ENCODE data around the gene MST1.

The MST1 gene

DNA sequence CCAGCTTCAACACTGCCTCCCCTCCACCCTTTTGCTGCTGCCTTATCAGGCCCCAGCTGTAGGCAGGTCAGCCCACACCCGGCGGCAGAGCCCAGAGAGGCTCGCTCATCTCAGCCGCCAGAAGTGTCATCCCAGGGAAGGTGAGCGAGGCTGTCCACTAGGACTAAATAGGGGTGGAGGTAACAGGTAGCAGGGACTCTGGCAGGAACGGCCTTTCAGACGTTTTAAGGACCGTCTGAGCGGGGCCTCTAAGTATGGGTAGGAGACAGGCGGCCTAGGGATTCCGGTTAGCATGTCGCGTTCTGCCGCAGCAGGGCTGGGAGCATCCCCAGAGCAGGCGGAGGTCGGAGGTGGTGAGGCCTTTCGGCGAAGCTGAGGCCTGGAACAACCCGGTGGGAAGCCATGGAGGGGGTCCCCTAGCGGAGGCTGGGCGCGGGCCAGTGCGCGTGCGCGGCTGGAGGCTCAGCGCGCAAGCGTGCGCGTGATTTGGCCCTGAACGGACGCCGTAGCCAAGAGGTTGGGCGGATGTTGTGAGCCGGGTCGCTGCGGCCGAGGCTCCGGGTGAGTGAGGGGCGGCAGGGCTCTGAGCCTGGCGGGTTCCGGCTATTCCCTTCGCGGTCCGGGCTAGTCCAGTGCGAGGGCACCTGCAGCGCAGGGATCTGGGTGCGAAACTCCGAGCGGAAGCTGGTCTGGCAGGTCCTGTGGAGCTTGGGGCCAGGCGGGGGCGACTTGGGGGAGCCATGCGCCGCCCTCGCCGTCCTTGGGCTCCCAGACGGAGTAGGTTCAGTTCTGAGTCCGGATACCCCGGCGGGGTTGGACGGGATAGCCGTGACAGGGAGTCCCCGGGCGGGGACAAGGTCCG lies at the start of gene MST1, which contains the start of gene RNF123:
MST1 (minus strand) TSS at position 429 of the 862 bp plus-strand sequence. CDS start 783 bp downstream, outside the sequence.
RNF123 (plus strand) TSS at position 512 of the 862 bp plus-strand sequence. CDS start 1,609 bp downstream, outside the sequence.
- no peak for DNase-seq

DNA sequence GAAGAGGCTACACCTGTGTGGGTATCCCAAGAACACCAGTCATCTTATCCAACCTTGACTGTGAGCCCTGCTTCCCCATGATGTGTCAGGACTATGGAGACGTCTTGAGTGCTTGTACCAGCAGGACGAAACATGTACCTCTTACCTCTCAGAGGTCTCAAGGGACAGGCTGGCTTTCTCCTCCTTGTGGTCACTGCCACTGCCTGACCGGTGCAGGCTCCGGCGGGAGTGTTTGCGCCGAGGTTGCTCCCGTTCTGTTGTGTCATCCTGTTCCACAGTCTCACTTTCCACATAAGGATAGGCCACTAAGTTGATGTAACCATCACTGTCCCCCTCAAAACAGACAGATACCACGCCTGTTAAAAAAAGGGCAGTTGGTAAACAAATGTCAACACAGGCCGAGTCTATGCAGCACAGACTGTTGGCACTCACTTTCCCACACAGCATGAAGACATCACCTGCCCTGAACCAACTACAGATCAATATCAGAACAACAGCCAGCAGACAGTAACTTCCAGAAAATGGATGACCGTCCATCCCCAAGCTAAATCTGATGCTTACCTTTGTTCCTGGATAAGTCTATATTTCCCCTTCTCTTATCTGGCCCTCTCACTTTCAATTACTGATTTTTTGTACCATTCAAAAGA lies 48.9 kb upstream of the MST1 start:
- no peak for DNase-seq

DNA sequence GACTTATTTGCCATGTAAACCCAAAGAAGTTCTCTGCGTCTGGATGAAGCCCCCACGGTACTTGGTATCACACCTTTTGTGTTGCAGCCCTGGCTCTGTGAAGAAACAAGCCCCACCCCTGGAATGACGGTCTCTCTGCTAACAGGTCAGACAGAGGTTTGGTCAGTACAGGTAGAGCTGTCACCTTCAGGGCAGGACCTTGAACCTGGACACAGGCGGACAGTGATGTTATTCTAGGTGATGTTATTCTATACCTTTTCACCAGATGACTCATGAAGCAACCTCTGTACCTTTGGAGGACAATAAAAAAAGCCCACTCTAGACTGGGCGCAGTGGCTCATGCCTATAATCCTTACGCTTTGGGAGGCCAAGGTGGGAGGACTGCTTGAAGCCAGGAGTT lies 45.5 kb upstream of the MST1 start:
- no peak for DNase-seq

DNA sequence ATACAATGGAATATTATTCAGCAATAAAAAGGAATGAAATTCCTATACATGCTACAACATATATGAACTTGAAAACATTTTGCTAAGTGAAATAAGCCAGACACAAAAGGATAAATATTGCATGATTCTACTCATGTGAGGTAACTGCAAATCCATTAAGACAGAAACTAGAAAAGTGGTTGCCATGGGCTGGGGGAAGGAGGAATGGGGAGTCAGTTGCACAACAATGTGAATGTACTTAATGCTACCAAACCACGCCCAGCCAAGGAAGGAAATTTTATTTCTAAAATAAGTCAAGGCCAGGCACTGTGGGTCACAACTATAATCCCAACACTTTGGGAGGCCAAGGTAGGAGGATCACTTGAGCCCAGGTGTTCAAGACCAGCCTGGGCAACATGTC lies 44.3 kb upstream of the MST1 start:
- no peak for DNase-seq

DNA sequence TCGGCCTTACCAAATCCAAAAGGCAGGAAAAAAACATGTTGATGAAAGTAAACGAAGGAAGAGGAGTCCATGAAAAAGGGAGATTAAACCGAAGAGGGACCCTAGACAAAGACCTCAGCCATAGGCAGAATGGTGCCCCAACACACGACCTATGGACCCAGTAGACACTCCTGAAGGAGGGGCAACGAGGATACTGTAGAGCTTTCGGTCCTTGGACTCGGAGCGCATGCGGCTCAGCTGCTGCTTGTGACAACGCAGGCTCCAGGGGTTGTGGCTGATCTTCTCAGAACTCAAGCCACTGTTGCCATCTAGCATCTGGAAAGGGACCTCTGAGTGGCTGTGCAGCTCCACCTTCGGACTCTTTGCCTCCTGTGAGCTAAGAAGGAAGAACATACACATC lies 43.3 kb upstream of the MST1 start:
- no peak for DNase-seq

DNA sequence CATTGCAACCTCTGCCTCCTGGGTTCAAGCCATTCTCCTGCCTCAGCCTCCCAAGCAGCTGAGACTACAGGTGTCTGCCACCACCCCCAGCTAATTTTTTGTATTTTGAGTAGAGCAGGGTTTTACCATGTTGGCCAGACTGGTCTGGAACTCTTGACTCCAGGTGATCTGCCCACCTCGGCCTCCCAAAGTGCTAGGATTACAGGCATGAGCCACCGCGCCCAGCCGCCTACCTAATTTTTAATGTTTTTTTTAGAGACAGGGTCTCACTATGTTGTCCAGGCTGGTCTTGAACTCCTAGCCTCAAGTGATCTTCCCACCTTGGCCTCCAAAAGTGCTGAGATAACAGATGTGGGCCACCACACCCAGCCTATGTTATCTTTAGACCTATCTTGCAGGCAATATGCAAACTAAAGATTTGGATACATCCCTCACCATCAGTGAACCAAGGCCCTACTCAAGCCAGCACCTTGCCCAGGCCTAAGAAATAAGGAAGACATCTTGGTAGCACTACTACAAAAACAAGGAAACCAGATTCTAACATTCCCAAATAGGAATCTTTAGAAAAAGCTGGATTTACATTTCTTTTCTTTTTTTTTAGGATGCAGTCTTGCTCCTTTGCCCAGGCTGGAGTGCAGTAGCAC lies 40.8 kb upstream of the MST1 start:
- DNase-seq: no peak

DNA sequence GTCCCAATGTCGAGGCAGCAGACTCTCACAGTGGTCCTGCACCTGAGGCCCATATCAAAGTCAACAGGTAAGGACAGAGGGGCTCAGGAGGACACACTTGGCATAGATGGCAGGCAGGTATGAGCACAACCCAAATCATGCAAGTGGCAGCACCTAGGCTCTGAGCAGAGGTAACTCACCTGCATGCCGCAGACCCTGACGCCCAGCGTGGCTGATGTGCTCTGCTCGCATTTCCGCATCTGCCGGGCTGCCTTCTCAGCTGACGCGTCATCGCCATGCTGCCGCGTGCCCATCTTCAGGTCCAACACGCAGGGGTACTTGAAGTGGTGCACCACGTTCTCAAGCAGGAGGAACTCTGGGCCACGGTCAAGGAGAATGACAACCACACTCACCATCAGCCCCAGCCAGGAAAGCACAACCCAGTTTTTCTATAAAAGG lies 38.7 kb upstream of the MST1 start:
- DNase-seq: no peak

DNA sequence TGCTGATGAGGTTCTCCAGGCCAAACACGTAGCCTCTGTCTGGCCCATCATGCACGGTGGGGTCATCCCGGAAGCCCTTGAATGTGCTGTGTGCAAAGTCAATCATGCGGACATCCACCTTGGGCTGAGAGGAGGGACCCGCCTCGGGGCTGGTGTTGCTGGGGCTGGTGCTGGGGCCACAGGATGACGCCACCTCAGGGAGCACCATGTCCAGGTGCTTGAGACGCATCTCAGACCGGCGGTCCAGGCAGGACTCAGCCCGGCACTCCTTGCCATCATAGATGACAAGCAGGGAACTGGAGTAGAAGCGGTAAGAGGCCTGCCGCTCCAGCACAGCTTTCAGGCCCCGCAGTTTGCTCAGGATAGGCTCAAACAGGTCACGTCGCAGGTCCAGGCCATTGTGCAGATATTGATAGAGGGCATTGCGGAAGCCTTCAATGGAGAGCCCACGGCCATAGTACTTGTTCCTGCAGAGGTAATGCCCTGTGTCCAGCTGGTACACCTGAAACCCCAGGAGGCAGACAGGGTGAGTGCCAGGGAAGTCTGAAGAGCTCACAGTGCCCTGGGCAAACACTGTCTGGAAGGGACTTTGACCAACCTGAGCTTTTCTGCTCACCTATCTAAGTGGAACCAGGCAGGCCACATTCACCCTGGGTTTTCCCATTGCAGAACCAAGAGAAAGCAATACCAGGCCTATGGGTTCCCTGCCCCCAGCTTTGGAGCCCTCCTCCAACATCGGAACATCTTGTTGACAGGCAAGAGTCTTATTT lies 38.1 kb upstream of the MST1 start:
- DNase-seq: no peak

DNA sequence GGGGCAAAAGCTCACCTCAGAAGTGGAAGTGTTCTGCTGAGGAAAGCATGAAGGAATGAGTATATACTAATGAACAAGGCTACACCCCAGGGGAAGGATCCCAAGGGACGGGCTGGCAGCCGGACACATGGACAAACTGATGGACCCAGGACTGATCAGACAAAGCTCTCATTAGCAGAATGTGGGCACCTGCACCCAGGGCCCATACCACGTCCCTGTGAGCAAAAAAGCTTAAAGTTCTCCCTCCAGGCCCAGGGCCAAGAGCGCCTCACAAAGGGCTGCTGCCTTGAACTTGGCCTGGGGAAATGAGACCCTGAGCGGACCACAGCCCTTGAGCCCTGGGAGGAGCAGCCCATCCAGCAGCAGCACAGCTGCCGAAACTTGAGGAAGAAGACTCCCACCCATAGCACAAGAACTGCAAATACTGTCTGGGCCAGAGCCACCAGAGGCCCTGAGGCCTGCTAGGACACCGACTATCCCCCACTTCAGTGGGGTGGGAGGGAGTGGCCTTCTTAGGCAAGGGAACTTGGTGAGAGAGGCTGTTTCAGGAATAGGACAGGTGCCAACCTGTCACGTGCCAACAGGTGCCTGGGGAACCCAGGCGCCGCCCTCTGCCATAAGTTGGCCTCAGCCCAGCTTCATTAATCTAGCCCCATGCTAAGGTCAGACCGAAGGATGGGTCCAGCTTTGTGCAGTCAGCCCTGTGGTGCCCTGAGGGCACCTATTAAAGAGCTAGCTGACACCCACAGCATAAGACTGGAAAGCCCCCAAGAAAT lies 36.8 kb upstream of the MST1 start:
- DNase-seq: no peak

DNA sequence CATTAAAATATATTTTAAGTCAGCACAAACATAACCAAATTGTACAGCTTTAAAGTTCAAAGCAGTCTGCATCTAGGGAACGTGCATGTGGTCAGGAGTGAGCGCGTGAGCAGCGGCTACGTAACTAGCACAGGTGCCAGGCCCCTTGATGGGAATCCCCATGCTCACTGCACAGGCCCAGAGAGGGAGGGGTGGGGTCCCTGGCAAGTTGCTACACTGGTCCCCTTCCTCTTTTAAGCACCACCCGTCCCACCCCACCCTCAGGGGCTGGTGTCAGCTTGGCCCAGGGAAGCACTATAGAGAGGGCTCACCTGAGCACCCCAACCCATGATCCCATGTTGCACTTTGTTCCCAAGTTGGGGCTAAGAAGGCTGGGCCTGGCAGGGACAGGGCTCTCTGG lies 35.3 kb upstream of the MST1 start:
- no peak for DNase-seq

DNA sequence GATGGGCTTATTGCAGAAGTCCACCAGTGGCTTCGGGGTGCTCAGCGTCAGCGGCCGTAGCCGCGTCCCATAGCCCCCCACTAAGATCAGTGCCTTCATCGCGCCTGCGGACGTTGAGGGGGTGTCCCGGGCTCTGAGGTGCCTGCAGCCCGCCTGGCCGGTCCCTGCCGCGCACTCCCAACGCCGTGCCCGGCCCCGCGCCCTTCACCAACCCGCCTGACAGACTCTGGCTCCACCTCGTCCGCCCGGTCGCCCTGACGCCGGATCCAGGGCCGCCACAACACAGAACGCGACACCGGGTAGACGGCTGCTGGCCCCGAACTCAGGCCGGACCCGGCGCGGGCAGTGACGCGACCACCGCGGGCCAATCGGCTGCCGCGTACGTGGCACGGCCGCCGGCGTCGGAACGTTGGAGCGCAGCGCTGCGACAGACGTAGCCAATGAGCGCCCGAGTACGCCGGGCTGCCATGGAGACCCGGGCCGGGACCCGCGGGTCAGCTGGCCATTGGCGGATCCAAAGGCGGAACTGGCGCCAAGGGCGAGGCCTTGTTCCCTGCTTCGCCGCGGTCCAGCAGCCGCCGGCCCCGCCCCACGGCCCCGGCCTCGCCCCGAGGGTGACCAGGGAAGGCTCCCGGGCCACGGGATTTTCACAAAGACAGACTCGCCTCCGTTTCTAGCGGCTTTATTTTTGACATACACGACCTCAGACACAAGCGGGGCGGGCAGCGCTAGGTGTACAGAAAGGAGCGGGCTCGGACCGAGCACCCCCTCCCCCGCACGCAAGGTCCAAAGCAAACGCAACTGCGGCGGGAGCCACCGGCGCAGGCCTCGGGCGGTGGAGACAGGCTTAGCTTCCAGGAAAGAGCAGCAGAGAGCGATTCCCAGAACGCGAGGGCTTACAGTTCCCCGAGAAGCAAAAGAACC lies 34.6 kb upstream of the MST1 start, which contains the start of gene GMPPB:
GMPPB (minus strand) TSS at position 324 of the 924 bp plus-strand sequence; CDS start at position 99, 225 bp downstream.
- peak; percentile 88 for DNase-seq

DNA sequence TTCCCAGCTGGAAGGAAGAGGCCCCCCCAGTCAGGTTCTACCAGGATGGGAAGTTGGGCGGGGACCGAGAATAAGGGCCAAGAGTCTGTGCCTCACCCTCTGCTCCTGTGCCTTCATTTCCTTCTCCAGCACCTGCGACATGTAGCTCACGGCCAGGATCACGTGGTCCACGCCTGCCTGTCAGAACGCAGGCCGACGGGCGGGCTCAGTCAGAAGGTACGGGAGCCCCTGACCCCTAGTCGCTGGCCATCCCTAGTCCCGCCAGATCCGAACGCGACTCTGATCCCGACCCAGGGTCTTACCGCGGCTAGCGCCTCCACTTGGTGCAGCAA lies 34.0 kb upstream of the MST1 start:
- DNase-seq: no peak

DNA sequence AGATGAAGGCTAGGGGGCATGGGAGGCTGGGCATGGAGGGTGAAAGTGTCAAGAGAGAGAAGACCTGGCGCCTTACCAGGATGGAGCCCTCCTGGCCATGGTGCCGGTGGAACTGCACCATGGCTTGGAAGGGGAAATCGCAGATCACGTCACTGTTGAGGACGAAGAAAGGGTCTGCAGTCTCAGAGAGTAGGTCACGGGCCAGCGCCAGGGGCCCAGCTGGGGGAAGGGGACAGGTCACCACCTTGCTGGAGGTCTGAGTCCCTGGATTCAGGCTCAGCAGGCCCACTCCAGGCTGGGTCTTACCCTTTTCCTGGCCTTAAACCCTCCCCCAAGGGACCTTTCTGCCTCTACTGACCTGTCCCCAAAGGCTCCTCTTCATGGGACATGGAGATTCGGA lies 33.6 kb upstream of the MST1 start:
- DNase-seq: no peak

DNA sequence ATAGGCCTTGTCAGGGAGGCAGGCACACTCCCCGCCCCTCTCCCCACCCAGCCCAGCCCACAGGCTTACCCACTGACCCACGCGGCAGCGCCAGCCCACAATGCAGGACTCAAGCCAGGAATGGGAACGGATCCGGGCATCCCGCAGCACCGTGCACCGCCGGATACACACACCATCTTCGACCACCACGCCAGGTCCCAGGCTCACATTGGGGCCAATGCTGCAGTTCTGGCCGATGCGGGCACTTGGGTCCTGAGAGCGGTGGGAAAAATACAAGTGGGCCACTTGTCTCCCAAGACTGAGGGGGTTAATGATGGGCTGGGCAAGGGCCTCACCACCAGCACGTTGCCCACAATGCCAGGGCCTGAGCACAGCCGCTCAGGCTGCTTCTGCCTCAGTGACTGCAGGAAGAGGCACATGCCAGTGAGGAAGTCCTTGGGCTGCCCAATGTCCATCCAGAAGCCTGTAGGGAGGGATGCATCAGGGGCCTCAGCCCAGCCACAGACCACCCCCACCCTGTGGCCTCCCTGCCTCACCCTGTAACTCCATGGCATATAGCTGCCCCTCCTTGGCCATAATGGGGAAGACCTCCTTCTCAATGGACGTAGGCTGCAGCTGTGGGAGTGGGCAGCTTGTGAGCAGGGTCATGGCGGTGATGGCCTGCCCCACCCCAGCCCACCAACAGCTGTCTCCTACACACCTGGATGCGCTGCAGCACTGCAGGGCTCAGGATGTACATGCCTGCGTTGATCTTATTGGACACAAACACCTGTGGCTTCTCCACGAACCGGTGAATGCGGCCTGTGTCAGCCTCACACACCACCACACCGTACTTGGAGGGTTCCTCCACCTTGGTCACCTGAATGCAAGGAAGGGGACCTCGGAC lies 32.9 kb upstream of the MST1 start:
- DNase-seq: no peak

DNA sequence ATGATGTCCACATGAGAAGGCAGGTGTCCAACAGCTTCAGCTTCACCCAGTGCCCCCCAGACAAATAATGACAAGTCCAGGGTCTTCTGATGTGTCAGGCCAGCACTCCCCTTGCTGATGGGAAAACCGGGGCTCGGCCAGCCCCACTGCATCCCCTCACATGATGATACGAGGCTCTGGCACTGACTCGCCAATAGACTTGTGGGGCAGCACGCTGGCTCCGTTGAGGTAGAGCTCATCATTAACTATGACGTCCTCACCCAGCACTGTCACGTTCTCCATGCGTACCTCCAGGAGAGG lies 32.3 kb upstream of the MST1 start:
- DNase-seq: no peak

DNA sequence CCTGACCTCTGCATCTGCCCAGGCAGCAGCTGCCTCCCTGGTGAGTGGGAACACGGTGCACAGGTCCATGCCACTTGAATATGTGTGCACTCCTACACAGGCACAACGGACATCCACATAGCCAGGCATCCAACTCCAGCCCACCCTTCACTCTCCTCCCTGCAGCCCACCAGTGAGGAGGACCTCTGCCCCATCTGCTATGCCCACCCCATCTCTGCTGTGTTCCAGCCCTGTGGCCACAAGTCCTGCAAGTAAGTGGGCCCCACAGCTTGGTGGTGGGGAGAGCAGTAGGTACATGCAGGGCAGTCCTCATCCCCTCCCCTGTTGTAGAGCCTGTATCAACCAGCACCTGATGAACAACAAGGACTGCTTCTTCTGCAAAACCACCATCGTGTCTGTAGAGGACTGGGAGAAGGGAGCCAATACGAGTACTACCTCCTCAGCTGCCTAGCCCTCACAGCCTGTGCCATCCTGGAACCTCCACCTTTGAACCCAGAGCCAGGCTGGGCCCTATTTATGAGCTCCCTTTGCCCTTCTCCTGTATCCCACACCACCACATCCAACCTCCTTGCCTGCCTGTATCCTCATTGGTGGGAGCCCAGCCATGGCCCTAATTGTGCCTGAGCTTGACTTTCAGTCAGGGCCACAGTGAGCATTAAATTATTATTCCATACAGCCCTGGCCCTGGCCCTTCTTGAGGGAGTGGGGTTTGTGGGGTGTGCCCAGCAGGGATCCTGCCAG lies 31.8 kb upstream of the MST1 start:
- no peak for DNase-seq

DNA sequence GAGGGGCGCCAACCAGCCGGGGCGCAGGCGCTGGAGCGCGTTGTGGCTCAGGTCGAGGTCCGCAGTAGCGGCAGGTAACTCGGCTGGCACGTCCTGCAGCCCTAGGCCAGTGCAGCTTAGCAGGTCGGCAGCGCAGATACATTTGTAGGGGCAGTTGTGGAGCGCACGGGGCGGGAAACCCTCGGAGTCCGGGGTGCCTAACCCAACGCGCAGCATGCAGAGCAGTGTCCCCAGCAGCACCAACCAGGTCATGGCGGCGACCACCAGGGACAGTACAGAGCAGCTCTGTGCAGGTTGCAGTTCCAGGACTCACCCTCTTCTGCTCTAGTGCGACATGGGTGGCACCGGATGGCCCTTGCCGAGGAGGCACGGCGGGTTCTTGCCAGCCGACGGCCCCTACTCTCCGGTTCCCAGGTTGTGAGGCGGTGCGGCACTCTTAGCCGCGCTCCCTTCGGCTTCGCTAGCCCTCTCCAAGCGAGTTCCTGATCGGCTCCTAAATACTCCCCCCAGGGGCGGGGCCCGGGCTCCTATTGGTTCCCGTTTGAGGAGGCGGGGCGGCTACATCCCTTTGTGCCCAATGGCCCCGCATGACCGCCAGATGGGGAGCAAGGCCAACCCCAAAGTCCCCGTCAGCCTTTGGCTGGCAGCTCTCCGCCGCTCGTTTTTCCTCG lies 30.1 kb upstream of the MST1 start, which contains the start of gene AMIGO3:
AMIGO3 (minus strand) TSS at position 471 of the 671 bp plus-strand sequence; CDS start at position 252, 219 bp downstream.
- DNase-seq: peak; percentile 87

DNA sequence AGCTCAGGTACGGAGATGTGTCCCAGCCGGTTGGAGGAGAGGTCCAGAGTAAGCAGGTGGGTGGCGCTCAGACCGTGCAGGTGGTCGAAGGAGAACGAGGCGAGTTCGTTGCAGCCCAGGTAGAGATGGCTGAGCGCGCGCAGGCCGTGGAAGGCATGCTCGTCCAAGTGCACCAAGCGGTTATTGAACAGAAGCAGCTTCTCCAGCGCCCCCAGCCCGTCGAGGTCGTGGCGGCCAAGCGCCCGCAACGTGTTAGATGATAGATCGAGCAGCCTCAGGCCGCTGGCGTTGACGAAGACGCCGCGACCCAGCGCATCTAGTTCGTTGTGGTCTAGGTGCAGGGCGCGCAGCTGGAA lies 29.6 kb upstream of the MST1 start:
- no peak for DNase-seq

Data from NCI-H1436 (cell line).